AG09309 (cell line): ENCODE measurements around the gene VWA7.

Experiments
- DNase-seq: peaks from one replicate; pipeline ENCODE4 v3.0.0-alpha.2; 2010; ENCODE audit warnings: low read depth
- H3K4me3 ChIP-seq: 2 replicates; pipeline ENCODE4 v1.5.1; 2011; ENCODE audit warnings: mild to moderate bottlenecking, low read depth, low read length, moderate library complexity; ENCODE audit not compliant: control insufficient read depth
- TF ChIP-seq, protein P1 (sequence below): IDR thresholded peaks from 2 replicates; pipeline ENCODE4 v1.5.1; 2011; ENCODE audit warnings: mild to moderate bottlenecking, low read depth, low read length, inconsistent platforms; ENCODE audit not compliant: insufficient read depth, control insufficient read depth; ENCODE audit errors: missing control alignments

Gene VWA7

DNA sequence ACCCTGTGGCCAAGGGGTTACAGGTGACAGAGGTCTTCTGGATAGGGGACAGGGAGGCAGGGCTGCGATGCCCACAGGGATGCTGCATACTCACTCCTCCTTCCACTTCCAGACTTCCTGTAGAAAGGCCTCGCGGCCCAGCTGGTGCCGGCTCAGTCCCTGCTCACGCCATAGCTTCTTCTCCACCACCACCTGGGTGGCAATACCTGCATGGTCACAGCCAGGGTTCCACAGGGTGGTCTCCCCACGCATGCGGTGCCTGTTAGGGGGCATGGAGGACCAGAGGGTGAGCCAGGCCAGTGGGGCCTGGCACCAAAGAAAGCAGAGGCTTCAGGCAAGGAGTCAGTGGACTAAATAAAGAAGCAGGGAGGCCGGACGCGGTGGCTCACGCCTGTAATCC lies 8.3 kb upstream of the VWA7 start:
- TF ChIP-seq, protein P1, sequence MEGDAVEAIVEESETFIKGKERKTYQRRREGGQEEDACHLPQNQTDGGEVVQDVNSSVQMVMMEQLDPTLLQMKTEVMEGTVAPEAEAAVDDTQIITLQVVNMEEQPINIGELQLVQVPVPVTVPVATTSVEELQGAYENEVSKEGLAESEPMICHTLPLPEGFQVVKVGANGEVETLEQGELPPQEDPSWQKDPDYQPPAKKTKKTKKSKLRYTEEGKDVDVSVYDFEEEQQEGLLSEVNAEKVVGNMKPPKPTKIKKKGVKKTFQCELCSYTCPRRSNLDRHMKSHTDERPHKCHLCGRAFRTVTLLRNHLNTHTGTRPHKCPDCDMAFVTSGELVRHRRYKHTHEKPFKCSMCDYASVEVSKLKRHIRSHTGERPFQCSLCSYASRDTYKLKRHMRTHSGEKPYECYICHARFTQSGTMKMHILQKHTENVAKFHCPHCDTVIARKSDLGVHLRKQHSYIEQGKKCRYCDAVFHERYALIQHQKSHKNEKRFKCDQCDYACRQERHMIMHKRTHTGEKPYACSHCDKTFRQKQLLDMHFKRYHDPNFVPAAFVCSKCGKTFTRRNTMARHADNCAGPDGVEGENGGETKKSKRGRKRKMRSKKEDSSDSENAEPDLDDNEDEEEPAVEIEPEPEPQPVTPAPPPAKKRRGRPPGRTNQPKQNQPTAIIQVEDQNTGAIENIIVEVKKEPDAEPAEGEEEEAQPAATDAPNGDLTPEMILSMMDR: no peak
- no peak overlapping the region for H3K4me3 ChIP-seq
- DNase-seq: no peak

DNA sequence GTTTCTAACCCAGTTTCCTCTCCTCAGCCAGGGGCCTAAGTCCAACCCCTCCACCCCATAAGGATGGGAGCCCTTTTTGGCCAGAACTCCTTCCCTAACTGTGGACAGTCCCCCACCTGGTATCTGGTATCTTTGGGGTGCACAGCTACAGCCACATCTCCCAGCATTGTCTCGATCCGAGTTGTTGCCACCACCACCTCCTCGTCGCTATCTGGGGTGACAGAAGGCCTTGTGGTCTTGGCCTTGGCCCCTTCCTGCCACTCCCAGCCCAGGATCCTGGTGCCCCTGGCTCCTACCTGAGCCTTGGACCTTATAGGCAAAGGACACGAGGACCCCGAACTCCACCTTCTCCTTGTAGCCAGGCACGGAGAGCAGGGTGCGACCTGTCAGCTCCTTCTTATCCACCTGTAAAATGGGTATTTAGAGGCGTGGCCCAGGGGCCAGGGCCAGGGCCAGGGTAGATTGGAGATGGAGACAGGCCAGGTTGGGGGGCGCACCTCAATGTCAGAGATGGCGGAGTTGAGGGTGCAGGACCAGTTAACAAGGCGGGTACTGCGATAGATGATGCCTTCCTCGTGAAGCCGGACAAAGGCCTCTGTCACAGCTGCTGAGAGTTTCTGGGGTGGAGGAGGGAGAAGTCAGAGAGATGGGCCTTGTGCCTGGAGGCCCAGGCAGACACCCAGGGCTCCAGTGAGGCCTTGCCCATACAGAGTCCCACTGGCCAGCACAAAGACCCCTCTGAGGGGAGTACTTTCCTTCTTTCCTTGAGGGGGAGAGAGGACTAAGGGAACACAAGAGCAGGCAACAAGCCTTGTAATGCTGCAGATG lies 7.2 kb upstream of the VWA7 start:
- DNase-seq: no peak
- H3K4me3 ChIP-seq: no peak overlapping the region
- TF ChIP-seq, protein P1: no peak

DNA sequence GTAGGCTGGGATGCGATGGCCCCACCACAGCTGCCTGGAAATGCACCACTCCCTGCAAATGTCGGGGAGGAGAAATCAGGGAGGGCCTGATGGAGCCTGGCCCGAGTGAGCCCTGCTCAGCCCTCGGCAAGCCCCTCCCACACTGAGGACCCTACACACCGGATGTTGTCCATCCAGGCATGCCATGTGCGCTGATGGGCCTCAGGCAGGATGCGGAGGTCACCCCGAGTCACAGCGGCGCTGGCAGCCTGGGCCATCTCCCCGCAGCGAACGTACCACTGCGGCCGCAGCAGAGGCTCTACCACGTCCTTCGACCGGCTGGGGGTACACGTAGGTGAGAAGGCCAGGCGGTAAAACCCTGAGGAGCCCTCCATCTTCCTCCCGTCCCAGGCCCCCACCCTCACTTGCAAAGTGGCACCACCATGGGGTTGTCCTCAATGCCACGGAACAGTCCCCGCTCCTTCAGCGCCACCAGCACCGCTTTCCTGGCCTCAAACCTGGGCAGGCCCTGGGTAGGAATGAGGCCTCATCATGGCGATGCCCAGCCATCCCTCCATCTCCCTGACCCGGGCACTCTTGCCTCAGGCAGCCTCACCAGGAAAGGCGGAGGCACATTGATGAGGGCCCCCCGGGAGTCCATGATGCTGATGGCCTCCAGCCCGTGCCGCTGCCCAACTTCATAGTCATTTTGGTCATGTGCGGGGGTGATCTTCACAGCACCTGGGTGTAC lies 5.2 kb upstream of the VWA7 start:
- no peak for DNase-seq
- TF ChIP-seq, protein P1: no peak
- no peak overlapping the region for H3K4me3 ChIP-seq

DNA sequence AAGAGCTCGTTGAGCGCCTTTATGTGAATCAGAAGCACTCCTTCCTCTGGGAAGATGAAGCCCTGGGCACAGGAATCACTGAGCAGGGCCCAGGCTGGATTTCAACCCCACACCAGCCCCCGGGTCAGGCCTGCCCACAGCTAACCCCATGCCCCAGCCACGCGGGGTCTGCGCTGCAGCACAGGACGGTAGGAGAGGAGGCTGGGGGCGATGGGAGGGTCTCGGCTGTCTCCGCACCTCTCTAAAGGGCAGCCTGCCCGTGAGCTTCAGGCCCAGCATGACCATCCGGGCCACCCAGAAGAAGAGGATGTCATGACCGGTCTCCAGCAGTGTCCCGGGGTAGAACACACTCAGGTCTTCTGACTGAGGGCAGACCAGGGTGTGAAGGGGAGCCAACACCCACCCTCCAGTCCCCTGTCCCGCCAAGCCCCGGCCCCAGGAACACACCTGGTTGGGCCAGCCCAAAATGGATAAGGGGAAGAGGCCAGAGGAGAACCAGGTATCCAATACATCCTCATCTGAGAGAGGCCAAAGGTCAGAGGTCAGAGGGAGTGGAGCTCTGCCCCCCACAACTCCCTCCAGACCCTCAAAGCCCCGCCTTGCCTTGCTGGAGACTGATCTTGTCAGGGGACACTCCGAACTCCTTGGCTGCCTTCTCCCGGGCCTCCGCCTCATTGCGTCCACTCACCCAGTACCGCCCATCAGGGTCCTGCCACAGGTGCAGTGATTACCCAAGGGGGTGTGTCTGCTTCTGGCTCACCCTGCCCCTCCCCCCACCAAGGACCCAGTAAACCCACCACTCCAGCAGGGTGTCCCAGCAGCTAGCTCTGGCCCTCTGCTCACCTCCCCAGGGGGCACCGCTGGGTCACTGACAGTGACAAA lies 4.4 kb upstream of the VWA7 start:
- TF ChIP-seq, protein P1: no peak
- H3K4me3 ChIP-seq: no peak overlapping the region
- DNase-seq: no peak

DNA sequence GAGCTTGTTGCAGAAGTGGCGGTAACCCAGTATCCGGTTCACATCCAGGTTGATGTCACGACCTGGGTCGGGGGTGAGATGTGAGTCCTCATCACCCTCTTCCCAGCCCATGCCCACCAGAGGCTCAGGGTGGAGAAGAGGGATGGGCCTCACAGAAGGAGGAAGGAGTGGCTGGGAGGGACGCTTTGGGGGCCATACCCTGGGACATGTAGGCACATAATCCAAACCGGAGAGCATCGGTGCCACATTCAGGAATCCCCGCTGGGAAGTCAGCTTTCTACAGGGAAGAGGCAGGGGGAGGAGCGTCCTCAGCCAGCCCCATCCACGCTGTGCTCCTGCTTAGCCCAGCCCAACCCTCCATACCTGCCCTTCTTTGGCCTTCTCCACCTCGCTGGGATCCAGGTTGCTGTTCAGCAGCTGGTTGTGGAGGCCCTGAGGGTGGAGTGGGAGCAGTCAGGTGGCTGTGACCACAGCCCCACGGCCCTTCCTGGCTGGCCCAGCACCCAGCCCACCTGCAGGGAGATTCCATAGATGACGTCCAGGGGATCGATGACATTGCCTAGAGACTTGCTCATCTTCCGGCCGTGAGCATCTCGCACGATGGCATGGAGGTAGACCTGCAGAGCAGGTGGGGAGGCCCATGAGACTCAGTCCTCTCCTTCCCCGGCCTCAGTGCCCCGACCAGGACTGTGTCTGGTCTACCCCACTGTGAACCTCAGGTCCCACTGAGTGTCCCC lies 3.5 kb upstream of the VWA7 start:
- H3K4me3 ChIP-seq: no peak overlapping the region
- DNase-seq: no peak

More for the DNA sequence above, 3.5 kb upstream of the VWA7 start:
- TF ChIP-seq, protein P1: no peak
